Endothelial cell of umbilical vein (primary cell): Measurements from ENCODE around the gene FABP1. TPM values are rescaled to one million over a fixed set of nuclear protein-coding genes. Genes with fewer than 3 reads are reported as not detected.

Experiments used
- BruUV-seq: library from RNA; stranded (reverse); fragments of 400-500 nt; replicated peaks from 2 replicates; lab custom pipeline; 2021; lab: Mats Ljungman, UMichigan
- CTCF ChIA-PET: fragments of 300-600, 350-600 bp; sonication (Branson Sonifier 250); formaldehyde crosslinking; loops from one replicate; lab custom pipeline; 2021; ENCODE audit warnings: antibody characterized with exemption, inconsistent platforms; lab: Charles Lee
- POLR2A ChIA-PET: fragments of 300-600, 350-600 bp; sonication (Branson Sonifier 250); formaldehyde crosslinking; loops from one replicate; lab custom pipeline; 2021; ENCODE audit warnings: antibody characterized with exemption, inconsistent platforms; lab: Charles Lee
- DNase-seq: peaks from one replicate; pipeline ENCODE4 v3.0.0-alpha.2; 2011; ENCODE audit warnings: low read depth, low spot score
- FAIRE-seq: peaks from 2 replicates; lab custom pipeline; 2011; peaks lifted over from hg19 to GRCh38; lab: Jason Lieb, UNC
- H2AFZ ChIP-seq: 2 replicates; pipeline ENCODE4 v1.6.0; 2012; ENCODE audit warnings: low read depth, low read length, control low read depth, inconsistent platforms
- H3K27ac ChIP-seq: 2 replicates; pipeline ENCODE4 v1.5.1; 2011; ENCODE audit warnings: low read depth, mild to moderate bottlenecking, control low read depth, low read length, moderate library complexity; ENCODE audit not compliant: insufficient read depth
- H3K27me3 ChIP-seq, 2 experiments: 2 replicates each; pipeline versions ENCODE4 v1.6.0 to v1.6.1; 2011; ENCODE audit warnings: low read length in 2 of 2, mixed read lengths in 1 of 2; ENCODE audit not compliant: control insufficient read depth in 2 of 2, insufficient read depth in 2 of 2
- H3K36me3 ChIP-seq, 2 experiments: 2 replicates in 1 of 2; 3 replicates in 1 of 2; pipeline ENCODE4 v1.5.1; 2011; ENCODE audit warnings: low read length in 2 of 2, mild to moderate bottlenecking in 1 of 2, moderate library complexity in 1 of 2; ENCODE audit not compliant: control insufficient read depth in 2 of 2, insufficient read depth in 2 of 2; ENCODE audit errors: extremely low read depth in 1 of 2
- H3K4me1 ChIP-seq: 3 replicates; pipeline ENCODE4 v1.5.1; 2011; ENCODE audit warnings: mild to moderate bottlenecking, low read length; ENCODE audit not compliant: control insufficient read depth, insufficient read depth; ENCODE audit errors: extremely low read depth
- H3K4me2 ChIP-seq: 2 replicates; pipeline ENCODE4 v1.6.1; 2011; ENCODE audit warnings: low read length, control low read depth, mixed read lengths; ENCODE audit not compliant: insufficient read depth
- H3K4me3 ChIP-seq, 3 experiments: fragments of 200-600 bp in 1 of 3; sonication (generic), shearing (Covaris generic) in 1 of 3; replicated peaks in 1 of 3; 2 replicates each; pipeline ENCODE4 v1.5.1; 2011 to 2016; ENCODE audit warnings: control low read depth in 3 of 3, low read length in 3 of 3, mild to moderate bottlenecking in 2 of 3, inconsistent platforms in 1 of 3, low read depth in 1 of 3, moderate library complexity in 1 of 3; ENCODE audit not compliant: insufficient read depth in 1 of 3
- H3K79me2 ChIP-seq: 2 replicates; pipeline ENCODE4 v1.6.0; 2012; ENCODE audit warnings: low read length, inconsistent platforms; ENCODE audit not compliant: control insufficient read depth, insufficient read depth
- H3K9ac ChIP-seq: replicated peaks from 2 replicates; pipeline ENCODE3; 2011; ENCODE audit warnings: low read length, control low read depth; ENCODE audit not compliant: insufficient read depth; ENCODE audit errors: extremely low read depth
- H3K9me1 ChIP-seq: replicated peaks from 3 replicates; pipeline ENCODE4 v1.6.0; 2011; ENCODE audit warnings: mild to moderate bottlenecking, low read length; ENCODE audit not compliant: control insufficient read depth, insufficient read depth; ENCODE audit errors: extremely low read depth
- H3K9me3 ChIP-seq: replicated peaks from 2 replicates; pipeline ENCODE4 v1.5.1; 2012; ENCODE audit warnings: low read length, inconsistent platforms; ENCODE audit not compliant: control insufficient read depth, insufficient read depth
- H4K20me1 ChIP-seq: replicated peaks from 2 replicates; pipeline ENCODE3; 2011; ENCODE audit warnings: mild to moderate bottlenecking, low read length; ENCODE audit not compliant: control insufficient read depth, insufficient read depth; ENCODE audit errors: extremely low read depth
- CTCF ChIP-seq, 2 donors: IDR thresholded peaks; 1 replicate in 1 of 2; 2 replicates in 1 of 2; pipeline ENCODE4 v1.5.1; 2011; ENCODE audit warnings: low read length in 2 of 2, mild to moderate bottlenecking in 2 of 2, moderate library complexity in 2 of 2, control low read depth in 1 of 2, inconsistent platforms in 1 of 2, low read depth in 1 of 2; ENCODE audit not compliant: insufficient read depth in 1 of 2; ENCODE audit errors: extremely low read depth in 1 of 2
- EZH2 ChIP-seq: IDR thresholded peaks from 2 replicates; pipeline ENCODE4 v1.6.1; 2012; ENCODE audit warnings: borderline replicate concordance, low read depth, mild to moderate bottlenecking, moderate library complexity, low read length, inconsistent platforms; ENCODE audit not compliant: severe bottlenecking
- FOS ChIP-seq: IDR thresholded peaks from 2 replicates; pipeline ENCODE4 v1.6.1; 2011; ENCODE audit warnings: mild to moderate bottlenecking, low read length, moderate library complexity, borderline replicate concordance; ENCODE audit not compliant: insufficient read depth
- GATA2 ChIP-seq: IDR thresholded peaks from 2 replicates; pipeline ENCODE4 v1.7.0; 2011; ENCODE audit warnings: low read depth, mild to moderate bottlenecking, moderate library complexity, mixed read lengths, low read length; ENCODE audit not compliant: insufficient read length, insufficient read depth
- JUN ChIP-seq: IDR thresholded peaks from 2 replicates; pipeline ENCODE4 v1.6.1; 2011; ENCODE audit warnings: borderline replicate concordance, low read depth; ENCODE audit not compliant: insufficient read length, insufficient read depth
- MAX ChIP-seq: IDR thresholded peaks from 2 replicates; pipeline ENCODE4 v1.6.1; 2011; ENCODE audit not compliant: insufficient read depth, insufficient read length
- MYC ChIP-seq: IDR thresholded peaks from one replicate; pipeline ENCODE4 v1.6.1; 2011; ENCODE audit warnings: mild to moderate bottlenecking, low read depth, low read length
- POLR2A ChIP-seq: IDR thresholded peaks from 2 replicates; pipeline ENCODE4 v1.6.1; 2012; ENCODE audit warnings: low read depth, mild to moderate bottlenecking, control low read depth, low read length
- POLR2AphosphoS5 ChIP-seq: IDR thresholded peaks from 2 replicates; pipeline ENCODE4 v1.6.1; 2012; ENCODE audit warnings: low read depth, mild to moderate bottlenecking, control low read depth, low read length, moderate library complexity; ENCODE audit not compliant: insufficient read depth
- dilution Hi-C: fragments of 300-500 bp; cut with MboI; formaldehyde crosslinking; loops from one replicate; pipeline ENCODE4 v1.15.0; 2019; ENCODE audit warnings: low sequenced_read_pairs; ENCODE audit not compliant: extremely low pct_ligation_motif_present
- intact Hi-C: fragments of 100-400 bp; cut with micrococcal nuclease; formaldehyde crosslinking; loops from one replicate; pipeline ENCODE4 v1.10.0; 2022
- polyA plus RNA-seq, 4 experiments: library from polyadenylated mRNA; depleted of rRNA in 3 of 4; stranded (reverse) in 3 of 4; unstranded in 1 of 4; fragments of >200 nt; gene quantifications; 2 replicates each; pipeline versions ENCODE4 v1.2.1 to v1.2.3, GENCODE V29; 2011 to 2012; ENCODE audit warnings: missing spikeins in 1 of 4
- total RNA-seq: library from RNA; stranded (reverse); gene quantifications from 2 replicates; pipeline ENCODE4 v1.2.3, GENCODE V29; 2021

FABP1 gene
- total and polyA plus RNA-seq, 2 donors (not counting 3 experiments of a cell fraction or from before 2014, with no cell fraction given), result not detected

- intact Hi-C loops (no loop called here), dilution Hi-C loops (no loop called here)
- POLR2A ChIA-PET, result no interaction called here
- Histone ChIP-seq H2AFZ (no peak overlapping the region), H3K79me2 (no peaks in the 10 kb centered on the region), H3K27ac (no peak overlapping the region), H3K9me3 (no peaks in the 10 kb centered on the region), H4K20me1 (no peaks in the 10 kb centered on the region), H3K36me3 (no peaks in the 10 kb centered on the region), H3K9ac (no peak overlapping the region), H3K4me1 (no peaks in the 10 kb centered on the region), H3K9me1 (no peaks in the 10 kb centered on the region), H3K4me3 (no peak overlapping the region), H3K27me3 (no peaks in the 10 kb centered on the region), H3K4me2 (no peak overlapping the region)
- DNase-seq, result no peak
- TF ChIP-seq MYC (no peak), CTCF (IDR thresholded peaks at IDR 0.05; ENCODE audit: extremely low read depth in 1 of 2, insufficient read depth in 1 of 2, low read depth in 1 of 2, low read length in 2 of 2) (no peak), EZH2 (no peak), POLR2A (no peak), GATA2 (no peak), FOS (no peak), JUN (no peak), MAX (no peak), POLR2AphosphoS5 (no peak)
- CTCF ChIA-PET, result no interaction called here
- BruUV-seq, result no TSS peak
- no peak for FAIRE-seq
Observed at GRCh38 chr2:88122141-88122884, 5.5 kb downstream of the FABP1 start.
